ENCODE results near the gene ELN.
"Not testable (repeated sequence)": the region's sequence is repeated elsewhere in the genome, so short reads cannot be mapped to it uniquely, and the experiment has no call there.

Gene ELN

GRCh38 chr7:74027683-74028320, at the start of gene ELN:
TSS of gene ELN (plus strand) at chr7:74028173. CDS start at chr7:74028188, 15 bp downstream.
- peak; percentile 22 for DNase-seq
- in situ Hi-C loops (cut with MboI; ENCODE audit: low pct_unique_long_range_greater_than_20kb, low sequenced_read_pairs), result loop anchor here (25.0 kb wide), 1 partner anchor 359 kb away; no protein-coding TSS in a partner anchor

GRCh38 chr7:73978661-73979563, 49.1 kb upstream of the ELN start:
- in situ Hi-C loops (cut with MboI; ENCODE audit: low pct_unique_long_range_greater_than_20kb, low sequenced_read_pairs), result no loop called here
- peak; percentile 83 for DNase-seq

GRCh38 chr7:73979656-73980055, 48.3 kb upstream of the ELN start:
- DNase-seq; in situ Hi-C loops (cut with MboI; ENCODE audit: low pct_unique_long_range_greater_than_20kb, low sequenced_read_pairs): not testable (repeated sequence)

GRCh38 chr7:73980206-73980605, 47.8 kb upstream of the ELN start:
- in situ Hi-C loops (cut with MboI; ENCODE audit: low pct_unique_long_range_greater_than_20kb, low sequenced_read_pairs), result no loop called here
- DNase-seq, result no peak

DNA sequence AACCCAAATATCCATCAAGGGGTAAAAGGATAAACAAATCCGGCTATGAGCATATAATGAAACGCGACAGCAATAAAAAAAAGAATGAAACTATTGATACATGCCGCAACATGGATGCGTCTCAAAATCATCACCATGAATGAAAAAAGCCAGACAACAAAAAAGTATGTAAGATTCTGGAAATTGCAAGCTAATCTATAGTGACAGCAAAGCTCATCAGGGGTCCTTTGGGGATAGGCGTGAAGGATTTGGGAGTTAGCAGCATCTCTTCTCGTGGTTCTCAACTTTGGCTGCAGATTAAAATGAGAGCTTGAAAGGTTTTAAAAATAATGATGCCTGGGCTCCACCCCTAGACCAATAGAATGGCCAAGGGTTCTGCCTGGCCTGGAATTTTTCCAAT, 46.0 kb upstream of the ELN start:
- DNase-seq, result no peak
- in situ Hi-C loops (cut with MboI; ENCODE audit: low pct_unique_long_range_greater_than_20kb, low sequenced_read_pairs), result no loop called here

DNA sequence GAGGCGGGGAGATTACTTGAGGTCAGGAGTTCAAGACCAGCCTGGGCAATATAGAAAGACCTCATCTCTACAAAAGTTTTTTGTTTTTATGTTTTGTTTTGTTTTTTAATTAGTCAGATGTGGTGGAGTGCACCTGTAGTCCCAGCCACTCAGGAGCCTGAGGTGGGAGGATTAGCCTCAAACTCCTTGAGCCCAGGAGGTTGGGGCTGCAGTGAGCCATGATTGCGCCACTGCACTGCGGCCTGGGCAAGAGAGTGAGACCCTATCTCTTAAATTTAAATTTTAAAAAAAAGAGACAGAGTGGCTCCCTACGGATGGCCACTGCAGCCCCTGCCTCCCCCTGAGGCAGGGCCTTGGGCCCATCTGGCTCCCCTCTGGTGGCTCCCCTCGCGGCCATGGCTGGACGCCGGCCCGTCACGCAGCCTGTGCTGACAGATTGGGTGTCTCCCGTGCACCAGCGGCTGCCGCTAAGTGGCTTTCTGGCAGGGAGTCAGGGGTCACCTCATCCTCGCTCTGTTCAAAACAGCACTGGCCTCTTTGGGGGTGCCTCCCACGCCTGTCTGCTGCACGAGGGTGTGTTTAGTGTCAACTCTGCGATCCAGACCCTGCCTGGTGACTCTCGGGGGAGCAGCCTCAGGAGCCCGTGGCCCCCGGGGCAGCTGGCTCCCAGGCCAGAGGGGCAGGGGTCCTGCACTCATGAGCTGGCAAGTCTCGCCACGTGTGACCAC, 44.4 kb upstream of the ELN start:
- no peak for DNase-seq
- in situ Hi-C loops (cut with MboI; ENCODE audit: low pct_unique_long_range_greater_than_20kb, low sequenced_read_pairs), result no loop called here

- DNase-seq, result no peak
- in situ Hi-C loops (cut with MboI; ENCODE audit: low pct_unique_long_range_greater_than_20kb, low sequenced_read_pairs), result no loop called here
Measured at GRCh38 chr7:73984481-73985205, 43.3 kb upstream of the ELN start.

DNA sequence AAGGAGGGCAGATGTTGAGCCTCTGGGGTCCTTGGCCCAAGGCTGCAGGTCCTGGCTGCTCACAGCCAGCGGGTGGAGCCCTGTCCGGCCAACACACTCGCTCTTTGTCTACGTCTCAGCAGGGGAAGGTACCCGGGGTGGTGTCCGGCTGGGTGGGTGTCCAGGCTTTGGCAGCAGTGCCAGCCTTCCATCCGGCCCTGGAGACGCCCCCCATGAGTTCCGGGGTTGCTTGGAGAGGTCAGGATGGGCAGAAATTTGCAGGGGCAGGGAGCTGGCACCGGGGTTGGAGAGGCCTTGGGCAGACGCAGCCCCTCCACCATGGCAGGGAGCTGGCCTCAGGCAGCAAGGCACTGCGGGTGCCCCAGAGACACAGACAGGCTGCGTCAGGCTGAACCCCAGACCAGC, 42.2 kb upstream of the ELN start:
- in situ Hi-C loops (cut with MboI; ENCODE audit: low pct_unique_long_range_greater_than_20kb, low sequenced_read_pairs), result no loop called here
- DNase-seq, result no peak

DNA sequence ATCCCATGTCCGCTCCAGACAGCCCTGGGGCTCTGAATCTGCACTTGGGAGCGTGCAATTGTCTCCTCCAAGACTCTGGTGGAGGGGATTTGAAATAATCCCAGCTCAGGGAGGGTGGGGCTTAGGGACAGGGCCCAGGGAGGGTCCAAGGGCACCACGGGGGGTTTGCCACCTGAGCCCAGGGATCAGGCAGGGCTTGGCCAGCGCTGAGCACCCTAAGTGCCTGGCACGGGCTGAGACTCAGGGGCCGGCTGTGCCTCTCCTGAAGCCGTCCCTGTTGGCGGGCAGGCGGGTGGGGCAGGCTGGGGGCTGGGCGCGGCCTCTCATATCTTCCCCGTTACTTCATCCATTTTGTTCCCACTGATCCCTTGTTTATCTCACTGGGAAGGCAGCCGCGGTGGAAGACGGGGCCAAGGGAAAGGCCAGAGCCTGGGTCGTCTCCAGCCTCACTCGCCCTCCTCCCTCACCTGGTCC, 41.8 kb upstream of the ELN start:
- DNase-seq, result no peak
- in situ Hi-C loops (cut with MboI; ENCODE audit: low pct_unique_long_range_greater_than_20kb, low sequenced_read_pairs), result no loop called here

GRCh38 chr7:73987298-73987697, 40.7 kb upstream of the ELN start:
- DNase-seq, result no peak
- in situ Hi-C loops (cut with MboI; ENCODE audit: low pct_unique_long_range_greater_than_20kb, low sequenced_read_pairs), result no loop called here

- no peak for DNase-seq
- in situ Hi-C loops (cut with MboI; ENCODE audit: low pct_unique_long_range_greater_than_20kb, low sequenced_read_pairs), result no loop called here
Measured at GRCh38 chr7:73988197-73988596, 39.8 kb upstream of the ELN start.

- in situ Hi-C loops (cut with MboI; ENCODE audit: low pct_unique_long_range_greater_than_20kb, low sequenced_read_pairs), result no loop called here
Measured at GRCh38 chr7:73991522-73992100, 36.4 kb upstream of the ELN start.

DNA sequence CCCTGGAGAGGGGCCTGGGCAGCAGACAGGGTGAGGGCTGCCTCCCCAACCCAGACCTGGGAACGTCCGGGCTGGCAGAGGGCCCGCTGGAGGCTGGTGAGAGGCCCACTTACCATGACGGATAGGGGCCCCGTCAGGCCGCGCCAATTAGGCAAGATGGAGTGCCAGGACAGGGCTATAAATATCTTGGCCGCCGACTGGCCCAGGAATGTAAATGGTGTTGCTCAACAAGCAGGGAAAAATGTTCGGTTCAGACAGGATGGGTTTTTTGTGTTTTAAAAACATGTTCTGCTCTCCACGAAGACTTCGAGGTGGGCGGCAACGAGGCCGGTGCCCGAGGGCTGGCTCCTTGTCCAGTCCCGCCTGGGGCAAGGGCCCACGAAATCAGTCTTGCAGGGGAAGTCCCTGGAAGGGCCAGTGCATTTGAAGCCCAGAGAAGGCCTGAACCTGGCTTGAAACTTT, 35.8 kb upstream of the ELN start:
- no peak for DNase-seq
- in situ Hi-C loops (cut with MboI; ENCODE audit: low pct_unique_long_range_greater_than_20kb, low sequenced_read_pairs), result no loop called here

More at GRCh38 chr7:73991522-73992100, 36.4 kb upstream of the ELN start:
- no peak for DNase-seq

GRCh38 chr7:73994023-73994422, 34.0 kb upstream of the ELN start:
- in situ Hi-C loops (cut with MboI; ENCODE audit: low pct_unique_long_range_greater_than_20kb, low sequenced_read_pairs), result no loop called here
- DNase-seq, result no peak

- DNase-seq, result no peak
- in situ Hi-C loops (cut with MboI; ENCODE audit: low pct_unique_long_range_greater_than_20kb, low sequenced_read_pairs), result no loop called here
Measured at GRCh38 chr7:73994761-73995160, 33.2 kb upstream of the ELN start.

- DNase-seq, result no peak
- in situ Hi-C loops (cut with MboI; ENCODE audit: low pct_unique_long_range_greater_than_20kb, low sequenced_read_pairs), result no loop called here
Measured at GRCh38 chr7:73995330-73995729, 32.6 kb upstream of the ELN start.

DNA sequence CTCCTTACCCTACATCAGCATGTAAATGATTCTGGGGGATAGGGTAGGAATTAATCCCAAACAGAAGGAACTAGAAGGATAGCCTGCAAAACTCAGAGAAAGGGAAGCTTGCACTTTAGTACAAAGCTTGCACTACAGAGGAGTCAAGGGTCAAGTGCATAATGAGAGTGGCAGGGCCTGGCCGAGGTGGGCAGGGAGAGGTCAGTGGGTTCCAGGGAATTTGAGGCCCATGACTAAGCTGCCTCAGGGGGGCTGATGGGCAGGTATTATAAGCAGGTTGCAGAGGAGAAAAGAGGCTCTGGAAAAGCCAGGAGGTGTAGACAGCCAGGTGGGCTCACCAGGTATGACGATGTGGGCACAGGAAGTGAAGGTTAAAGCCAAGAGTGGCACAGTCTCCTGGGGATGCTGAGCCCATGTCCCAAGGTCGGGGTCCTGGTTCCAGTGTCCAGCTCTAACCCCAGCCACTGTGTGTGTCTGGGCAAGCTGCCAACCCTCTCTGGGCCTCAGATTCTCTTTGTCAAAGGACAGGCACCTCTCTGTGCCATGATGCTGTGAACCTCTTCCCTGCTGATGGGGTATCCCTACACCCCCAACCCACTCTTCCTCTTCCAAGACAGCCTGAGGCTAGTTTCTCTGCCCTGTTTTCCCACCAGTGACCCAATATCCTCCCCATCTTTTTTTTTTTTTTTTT, 32.0 kb upstream of the ELN start:
- in situ Hi-C loops (cut with MboI; ENCODE audit: low pct_unique_long_range_greater_than_20kb, low sequenced_read_pairs), result no loop called here
- DNase-seq, result no peak

- in situ Hi-C loops (cut with MboI; ENCODE audit: low pct_unique_long_range_greater_than_20kb, low sequenced_read_pairs), result no loop called here
- DNase-seq, result no peak
Measured at GRCh38 chr7:73997056-73997455, 30.9 kb upstream of the ELN start.
